Endothelial cell of umbilical vein (primary cell): ENCODE measurements around the gene FILIP1.

ENCODE experiments used
- EZH2 ChIP-seq: IDR thresholded peaks from 2 replicates; pipeline ENCODE4 v1.6.1; 2012; ENCODE audit warnings: borderline replicate concordance, low read depth, mild to moderate bottlenecking, moderate library complexity, low read length, inconsistent platforms; ENCODE audit not compliant: severe bottlenecking
- MYC ChIP-seq: IDR thresholded peaks from one replicate; pipeline ENCODE4 v1.6.1; 2011; ENCODE audit warnings: mild to moderate bottlenecking, low read depth, low read length
- POLR2AphosphoS5 ChIP-seq: IDR thresholded peaks from 2 replicates; pipeline ENCODE4 v1.6.1; 2012; ENCODE audit warnings: low read depth, mild to moderate bottlenecking, control low read depth, low read length, moderate library complexity; ENCODE audit not compliant: insufficient read depth
- TF ChIP-seq, protein P1 (sequence below), 2 donors: IDR thresholded peaks; 1 replicate in 1 of 2; 2 replicates in 1 of 2; pipeline ENCODE4 v1.5.1; 2011; ENCODE audit warnings: low read length in 2 of 2, mild to moderate bottlenecking in 2 of 2, moderate library complexity in 2 of 2, control low read depth in 1 of 2, inconsistent platforms in 1 of 2, low read depth in 1 of 2; ENCODE audit not compliant: insufficient read depth in 1 of 2; ENCODE audit errors: extremely low read depth in 1 of 2

DNA sequence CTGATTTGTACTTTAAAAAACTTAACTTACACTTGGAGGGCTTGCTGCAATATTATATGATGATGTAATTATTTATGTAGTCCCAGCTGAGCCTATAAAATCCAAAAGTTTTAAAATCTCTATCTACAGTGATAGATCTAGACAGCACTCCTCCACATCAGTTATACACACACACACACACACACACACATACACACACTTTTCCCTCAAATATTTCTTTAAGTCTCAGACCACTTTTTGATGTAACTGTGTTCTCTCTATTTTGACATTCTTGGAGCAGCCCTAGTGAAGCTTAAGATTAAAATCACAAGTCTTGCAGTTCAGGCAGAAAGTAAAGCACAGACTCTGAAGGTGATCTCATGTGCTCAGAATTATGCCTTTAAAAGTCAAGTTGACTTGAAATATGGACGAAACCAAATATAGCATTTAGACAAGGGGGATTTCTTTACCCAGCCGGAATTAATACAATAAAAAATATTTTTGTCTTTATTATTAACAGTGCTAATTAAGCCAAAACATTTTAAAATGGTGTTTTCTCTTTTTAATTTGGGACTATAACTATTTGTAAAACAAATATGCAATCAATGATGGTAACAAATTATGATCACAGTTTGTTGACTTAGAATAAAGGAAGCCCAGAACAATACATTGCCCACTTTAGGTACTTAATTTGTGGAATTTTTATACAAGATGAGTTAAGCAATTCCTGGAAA is 145.5 kb downstream of the FILIP1 start:
- TF ChIP-seq, protein P1, sequence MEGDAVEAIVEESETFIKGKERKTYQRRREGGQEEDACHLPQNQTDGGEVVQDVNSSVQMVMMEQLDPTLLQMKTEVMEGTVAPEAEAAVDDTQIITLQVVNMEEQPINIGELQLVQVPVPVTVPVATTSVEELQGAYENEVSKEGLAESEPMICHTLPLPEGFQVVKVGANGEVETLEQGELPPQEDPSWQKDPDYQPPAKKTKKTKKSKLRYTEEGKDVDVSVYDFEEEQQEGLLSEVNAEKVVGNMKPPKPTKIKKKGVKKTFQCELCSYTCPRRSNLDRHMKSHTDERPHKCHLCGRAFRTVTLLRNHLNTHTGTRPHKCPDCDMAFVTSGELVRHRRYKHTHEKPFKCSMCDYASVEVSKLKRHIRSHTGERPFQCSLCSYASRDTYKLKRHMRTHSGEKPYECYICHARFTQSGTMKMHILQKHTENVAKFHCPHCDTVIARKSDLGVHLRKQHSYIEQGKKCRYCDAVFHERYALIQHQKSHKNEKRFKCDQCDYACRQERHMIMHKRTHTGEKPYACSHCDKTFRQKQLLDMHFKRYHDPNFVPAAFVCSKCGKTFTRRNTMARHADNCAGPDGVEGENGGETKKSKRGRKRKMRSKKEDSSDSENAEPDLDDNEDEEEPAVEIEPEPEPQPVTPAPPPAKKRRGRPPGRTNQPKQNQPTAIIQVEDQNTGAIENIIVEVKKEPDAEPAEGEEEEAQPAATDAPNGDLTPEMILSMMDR (IDR thresholded peaks at IDR 0.05; ENCODE audit: extremely low read depth in 1 of 2, insufficient read depth in 1 of 2, low read depth in 1 of 2, low read length in 2 of 2), result no peak
- TF ChIP-seq POLR2AphosphoS5 (no peak), MYC (no peak), EZH2 (no peak)
